Hepatocyte (in vitro differentiated cells): ENCODE measurements around the gene RPL4. TPM values are rescaled to one million over a fixed set of nuclear protein-coding genes. Genes with fewer than 3 reads are reported as not detected.

Experiments
- DNase-seq: peaks from one replicate; pipeline ENCODE4 v3.0.0-alpha.2; 2016; ENCODE audit warnings: low spot score
- H2AFZ ChIP-seq: fragments of 200-600 bp; sonication (generic); 2 replicates; pipeline ENCODE4 v1.6.0; 2016; ENCODE audit warnings: antibody characterized with exemption, mild to moderate bottlenecking
- H3K27ac ChIP-seq: fragments of 200-600 bp; sonication (generic); 2 replicates; pipeline ENCODE4 v1.5.1; 2016; ENCODE audit warnings: mild to moderate bottlenecking
- H3K27me3 ChIP-seq: fragments of 200-600 bp; sonication (generic); 2 replicates; pipeline ENCODE4 v1.6.1; 2016
- H3K36me3 ChIP-seq: fragments of 200-600 bp; sonication (generic); replicated peaks from 2 replicates; pipeline ENCODE4 v1.5.1; 2016; ENCODE audit warnings: low read depth; ENCODE audit not compliant: insufficient read depth
- H3K4me1 ChIP-seq: fragments of 200-600 bp; sonication (generic); 2 replicates; pipeline ENCODE4 v1.5.1; 2016; ENCODE audit warnings: mild to moderate bottlenecking, moderate library complexity; ENCODE audit not compliant: insufficient read depth
- H3K4me2 ChIP-seq: fragments of 200-600 bp; sonication (generic); 2 replicates; pipeline ENCODE4 v1.6.0; 2016
- H3K4me3 ChIP-seq: fragments of 200-600 bp; sonication (generic); 2 replicates; pipeline ENCODE4 v1.5.1; 2016; ENCODE audit warnings: mild to moderate bottlenecking
- H3K79me2 ChIP-seq: fragments of 200-600 bp; sonication (generic); 2 replicates; pipeline ENCODE4 v1.6.0; 2017; ENCODE audit warnings: mild to moderate bottlenecking
- H3K9me2 ChIP-seq: fragments of 200-600 bp; sonication (generic); replicated peaks from 2 replicates; pipeline ENCODE4 v1.6.0; 2017; ENCODE audit warnings: mild to moderate bottlenecking; ENCODE audit not compliant: insufficient read depth
- H3K9me3 ChIP-seq: fragments of 200-600 bp; sonication (generic); 2 replicates; pipeline ENCODE4 v1.5.1; 2016; ENCODE audit warnings: low read depth, mild to moderate bottlenecking
- H4K20me1 ChIP-seq: fragments of 200-600 bp; sonication (generic); 2 replicates; pipeline ENCODE4 v1.6.0; 2016; ENCODE audit warnings: mild to moderate bottlenecking; ENCODE audit not compliant: insufficient read depth, poor library complexity, severe bottlenecking
- EZH2 ChIP-seq: fragments of 200-600 bp; sonication (generic); IDR thresholded peaks from 2 replicates; pipeline ENCODE4 v1.6.1; 2016; ENCODE audit warnings: antibody characterized with exemption, mild to moderate bottlenecking, borderline replicate concordance
- EZH2phosphoT487 ChIP-seq: fragments of 200-600 bp; sonication (generic); IDR thresholded peaks from one replicate; pipeline ENCODE4 v1.6.1; 2018; ENCODE audit warnings: antibody characterized with exemption, mild to moderate bottlenecking, low read depth, moderate library complexity; ENCODE audit not compliant: unreplicated experiment, severe bottlenecking
- WGBS: methylation state at CpG from one replicate; pipeline ENCODE4 v1.1.6; 2016; ENCODE audit warnings: low lambda C conversion rate; ENCODE audit errors: missing lambda C conversion rate; 5-methylcytosine and 5-hydroxymethylcytosine counted together
- polyA plus RNA-seq: library from polyadenylated mRNA; unstranded; fragments of >200 nt; fragmentation: Nextera tagmentation; extraction: Ambion mirVana; gene quantifications from 2 replicates; pipeline ENCODE4 v1.2.1, GENCODE V29; 2016
- total RNA-seq: library from RNA; depleted of rRNA; stranded (reverse); fragments of >200 nt; gene quantifications from 2 replicates; pipeline ENCODE4 v1.2.3, GENCODE V29; 2014
- TF ChIP-seq, protein P1 (sequence below): fragments of 200-600 bp; sonication (generic); IDR thresholded peaks from 2 replicates; pipeline ENCODE4 v1.5.1; 2016; ENCODE audit warnings: antibody characterized with exemption, mild to moderate bottlenecking; ENCODE audit not compliant: poor library complexity

RPL4 gene
- total and polyA plus RNA-seq, 2 experiments from 2014 or later, result 698 to 3,351 TPM

GRCh38 chr15:66494262-66494661 is 10.4 kb downstream of the RPL4 start:
- TF ChIP-seq, protein P1, sequence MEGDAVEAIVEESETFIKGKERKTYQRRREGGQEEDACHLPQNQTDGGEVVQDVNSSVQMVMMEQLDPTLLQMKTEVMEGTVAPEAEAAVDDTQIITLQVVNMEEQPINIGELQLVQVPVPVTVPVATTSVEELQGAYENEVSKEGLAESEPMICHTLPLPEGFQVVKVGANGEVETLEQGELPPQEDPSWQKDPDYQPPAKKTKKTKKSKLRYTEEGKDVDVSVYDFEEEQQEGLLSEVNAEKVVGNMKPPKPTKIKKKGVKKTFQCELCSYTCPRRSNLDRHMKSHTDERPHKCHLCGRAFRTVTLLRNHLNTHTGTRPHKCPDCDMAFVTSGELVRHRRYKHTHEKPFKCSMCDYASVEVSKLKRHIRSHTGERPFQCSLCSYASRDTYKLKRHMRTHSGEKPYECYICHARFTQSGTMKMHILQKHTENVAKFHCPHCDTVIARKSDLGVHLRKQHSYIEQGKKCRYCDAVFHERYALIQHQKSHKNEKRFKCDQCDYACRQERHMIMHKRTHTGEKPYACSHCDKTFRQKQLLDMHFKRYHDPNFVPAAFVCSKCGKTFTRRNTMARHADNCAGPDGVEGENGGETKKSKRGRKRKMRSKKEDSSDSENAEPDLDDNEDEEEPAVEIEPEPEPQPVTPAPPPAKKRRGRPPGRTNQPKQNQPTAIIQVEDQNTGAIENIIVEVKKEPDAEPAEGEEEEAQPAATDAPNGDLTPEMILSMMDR, result no peak
- TF ChIP-seq EZH2, result no peak
- Histone ChIP-seq H3K4me3 (no peak overlapping the region), H3K27ac (no peak overlapping the region), H3K36me3 (no peaks in the 10 kb centered on the region), H3K9me2 (no peaks in the 10 kb centered on the region), H4K20me1 (no peaks in the 10 kb centered on the region), H3K9me3 (no peaks in the 10 kb centered on the region), H3K79me2 (peaks cover 28% of the 10 kb centered on the region), H3K27me3 (no peaks in the 10 kb centered on the region), H3K4me1 (peaks cover 10% of the 10 kb centered on the region), H3K4me2 (no peak overlapping the region), H2AFZ (no peak overlapping the region)
- WGBS, result 91% methylated on average over 2 of the region's 2 CpGs
- DNase-seq, result no peak

DNA sequence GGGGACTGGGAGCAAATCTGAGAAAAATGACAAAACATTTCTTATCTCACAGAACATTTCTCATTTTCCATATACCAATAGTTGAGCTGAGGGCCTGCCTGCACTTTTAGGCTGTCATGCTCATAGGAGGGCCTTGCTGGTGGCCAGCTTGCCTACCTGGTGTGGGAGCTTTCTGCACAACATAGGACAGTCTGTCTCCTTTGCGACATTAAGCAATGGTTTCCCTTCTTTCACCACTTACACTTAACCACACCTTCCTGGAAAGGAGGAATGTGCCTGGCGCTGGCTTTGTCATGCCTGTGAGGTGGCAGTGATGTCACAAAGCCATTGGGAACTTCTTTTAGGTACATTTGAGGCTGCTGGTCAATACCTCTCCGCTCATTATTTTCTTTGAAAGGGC is 12.8 kb downstream of the RPL4 start:
- DNase-seq, result no peak
- no peaks in the 10 kb centered on the region for H3K9me3 ChIP-seq
- H3K4me1 ChIP-seq, result peaks cover 9% of the 10 kb centered on the region
- H3K4me3 ChIP-seq, result no peak overlapping the region
- TF ChIP-seq, protein P1, result no peak
- TF ChIP-seq EZH2phosphoT487 (no peak), EZH2 (no peak)
- no peaks in the 10 kb centered on the region for H3K36me3 ChIP-seq
- no peak overlapping the region for H3K27ac ChIP-seq
- H3K27me3 ChIP-seq, result no peaks in the 10 kb centered on the region
- H4K20me1 ChIP-seq, result no peaks in the 10 kb centered on the region
- 98% methylated on average over 3 of the region's 3 CpGs for WGBS
- peaks cover 22% of the 10 kb centered on the region for H3K79me2 ChIP-seq
- H3K9me2 ChIP-seq, result no peaks in the 10 kb centered on the region
- H2AFZ ChIP-seq, result no peak overlapping the region
- H3K4me2 ChIP-seq, result no peak overlapping the region

DNA sequence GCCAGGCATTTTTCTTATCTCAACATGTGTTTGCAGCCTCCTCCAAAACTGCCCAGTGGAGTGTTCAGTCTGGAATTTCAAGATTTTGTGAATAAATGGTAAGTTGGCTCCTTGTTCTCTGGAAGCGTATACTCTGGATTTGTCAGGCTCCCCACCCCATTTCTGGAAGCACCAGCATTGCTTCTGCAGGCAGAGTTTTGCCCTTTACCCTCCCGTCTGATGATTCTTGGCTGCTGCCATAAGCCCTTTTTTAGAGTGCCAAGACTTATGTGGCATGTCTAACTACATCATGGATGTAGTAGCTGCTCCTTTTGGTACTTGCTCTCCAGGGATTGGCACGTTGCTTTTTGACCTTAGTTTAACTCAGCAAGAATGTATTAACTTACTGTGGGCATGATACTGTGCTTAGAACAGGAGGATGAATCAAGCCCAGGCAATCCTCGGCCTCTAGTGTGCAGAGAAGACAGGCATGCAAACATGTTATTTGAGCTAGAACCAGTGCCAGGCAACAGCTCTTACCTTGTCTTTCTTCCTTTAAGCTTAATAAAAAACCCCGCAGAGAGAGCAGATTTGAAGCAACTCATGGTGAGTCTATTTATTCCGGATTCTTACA is 15.4 kb downstream of the RPL4 start:
- Histone ChIP-seq H3K27me3 (no peaks in the 10 kb centered on the region), H2AFZ (no peak overlapping the region), H3K4me1 (no peaks in the 10 kb centered on the region), H3K79me2 (peaks cover 1% of the 10 kb centered on the region), H4K20me1 (no peaks in the 10 kb centered on the region), H3K4me3 (no peak overlapping the region), H3K9me2 (no peaks in the 10 kb centered on the region), H3K9me3 (no peaks in the 10 kb centered on the region), H3K27ac (no peak overlapping the region), H3K36me3 (no peaks in the 10 kb centered on the region), H3K4me2 (no peak overlapping the region)
- DNase-seq, result no peak
- TF ChIP-seq EZH2, result no peak
- TF ChIP-seq, protein P1, result no peak
- no peak for TF ChIP-seq EZH2phosphoT487
- 90% methylated on average over 6 of the region's 6 CpGs for WGBS

- no peaks in the 10 kb centered on the region for H3K27me3 ChIP-seq
- no peak for TF ChIP-seq EZH2
- no peak for TF ChIP-seq EZH2phosphoT487
- TF ChIP-seq, protein P1, result no peak
- WGBS, result 90% methylated on average over 5 of the region's 5 CpGs
- no peaks in the 10 kb centered on the region for H3K9me3 ChIP-seq
- no peak for DNase-seq
- no peaks in the 10 kb centered on the region for H3K36me3 ChIP-seq
- no peaks in the 10 kb centered on the region for H4K20me1 ChIP-seq
- no peaks in the 10 kb centered on the region for H3K79me2 ChIP-seq
- H2AFZ ChIP-seq, result no peak overlapping the region
- no peaks in the 10 kb centered on the region for H3K4me1 ChIP-seq
- no peaks in the 10 kb centered on the region for H3K9me2 ChIP-seq
- no peak overlapping the region for H3K4me3 ChIP-seq
- no peak overlapping the region for H3K27ac ChIP-seq
- no peak overlapping the region for H3K4me2 ChIP-seq
These were observed 16.1 kb downstream of the RPL4 start for GRCh38 chr15:66488525-66488924.
